BJ (cell line): Measurements from ENCODE around the gene ZC3H13. TPM values are rescaled to one million over a fixed set of nuclear protein-coding genes. Genes with fewer than 3 reads are reported as not detected.
A peak's percentile ranks its signal among the peaks of the same experiment; 100 is the strongest.
"Not testable (repeated sequence)": the region's sequence is repeated elsewhere in the genome, so short reads cannot be mapped to it uniquely, and the experiment has no call there.

Source experiments
- CTCF ChIA-PET: fragments of 350-600 bp; formaldehyde crosslinking; extraction: SDS; loops from one replicate; lab custom pipeline; 2021; ENCODE audit warnings: antibody characterized with exemption, inconsistent platforms; lab: Yijun Ruan, JAX
- POLR2A ChIA-PET: fragments of 300-600 bp; sonication (Branson Sonifier 250); formaldehyde crosslinking; extraction: SDS; loops from one replicate; lab custom pipeline; 2021; ENCODE audit warnings: antibody characterized with exemption; lab: Charles Lee
- DNase-seq: peaks from one replicate; pipeline ENCODE4 v3.0.0-alpha.2; 2011; ENCODE audit warnings: low read depth
- H3K27me3 ChIP-seq: 2 replicates; pipeline ENCODE4 v1.6.0; 2011; ENCODE audit warnings: low read length; ENCODE audit not compliant: control insufficient read depth, insufficient read depth
- H3K36me3 ChIP-seq: 2 replicates; pipeline ENCODE4 v1.5.1; 2011; ENCODE audit warnings: low read length; ENCODE audit not compliant: control insufficient read depth, insufficient read depth
- H3K4me3 ChIP-seq: 2 replicates; pipeline ENCODE4 v1.5.1; 2011; ENCODE audit warnings: low read depth, mild to moderate bottlenecking, control low read depth, low read length
- polyA plus RNA-seq: library from polyadenylated mRNA; depleted of rRNA; stranded (reverse); fragments of >200 nt; gene quantifications from 2 replicates; pipeline ENCODE4 v1.2.3, GENCODE V29; 2011
- TF ChIP-seq, protein P1 (sequence below): IDR thresholded peaks from 2 replicates; pipeline ENCODE4 v1.5.1; 2011; ENCODE audit warnings: low read depth, mild to moderate bottlenecking, control low read depth, inconsistent platforms, low read length, moderate library complexity; ENCODE audit not compliant: insufficient read depth

ZC3H13 gene
- polyA plus RNA-seq, 1 experiment = 1.9 TPM

DNA sequence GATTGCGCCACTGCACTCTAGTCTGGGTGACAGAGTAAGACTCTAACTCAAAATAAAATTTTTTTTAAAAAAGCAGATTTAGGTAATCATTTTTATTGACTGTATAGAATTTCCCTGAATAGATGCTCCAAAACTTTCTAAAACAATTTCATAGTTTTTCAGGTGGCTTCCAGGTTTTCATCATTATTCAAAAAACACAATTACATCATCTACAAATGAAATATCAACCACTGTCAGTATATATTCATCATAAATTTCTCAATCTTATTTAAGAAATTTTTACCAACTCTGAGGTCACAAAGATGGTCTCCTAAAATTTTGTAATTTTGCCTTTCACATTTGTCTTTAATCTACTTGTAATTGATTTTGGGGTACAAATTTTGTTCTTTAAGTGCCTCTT, 48.1 kb downstream of the ZC3H13 start:
- POLR2A ChIA-PET = no interaction called here
- CTCF ChIA-PET = no interaction called here
- DNase-seq = no peak

DNA sequence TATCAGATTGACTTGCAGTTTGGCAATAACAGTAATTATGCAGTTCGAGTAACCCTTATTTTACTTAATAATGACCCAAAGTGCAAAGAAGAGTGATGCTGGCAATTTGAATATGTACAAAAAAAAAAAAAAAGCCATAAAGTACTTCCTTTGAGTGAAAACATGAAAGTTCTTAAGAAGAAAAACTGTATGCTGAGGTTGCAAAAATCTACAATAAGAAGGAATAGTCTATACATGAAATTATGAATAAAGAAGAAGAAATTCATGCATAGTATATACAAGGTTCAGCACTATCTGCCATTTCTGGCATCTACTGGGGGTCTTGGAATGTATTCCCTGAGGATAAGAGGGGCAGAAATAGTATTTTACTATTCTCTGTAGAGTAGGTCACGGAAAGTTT, 55.9 kb downstream of the ZC3H13 start:
- no peaks in the 10 kb centered on the region for H3K27me3 ChIP-seq
- no peak overlapping the region for H3K4me3 ChIP-seq
- H3K36me3 ChIP-seq = peaks cover 7% of the 10 kb centered on the region
- ChIA-PET POLR2A (no interaction called here), CTCF (no interaction called here)
- DNase-seq = no peak
- TF ChIP-seq, protein P1, sequence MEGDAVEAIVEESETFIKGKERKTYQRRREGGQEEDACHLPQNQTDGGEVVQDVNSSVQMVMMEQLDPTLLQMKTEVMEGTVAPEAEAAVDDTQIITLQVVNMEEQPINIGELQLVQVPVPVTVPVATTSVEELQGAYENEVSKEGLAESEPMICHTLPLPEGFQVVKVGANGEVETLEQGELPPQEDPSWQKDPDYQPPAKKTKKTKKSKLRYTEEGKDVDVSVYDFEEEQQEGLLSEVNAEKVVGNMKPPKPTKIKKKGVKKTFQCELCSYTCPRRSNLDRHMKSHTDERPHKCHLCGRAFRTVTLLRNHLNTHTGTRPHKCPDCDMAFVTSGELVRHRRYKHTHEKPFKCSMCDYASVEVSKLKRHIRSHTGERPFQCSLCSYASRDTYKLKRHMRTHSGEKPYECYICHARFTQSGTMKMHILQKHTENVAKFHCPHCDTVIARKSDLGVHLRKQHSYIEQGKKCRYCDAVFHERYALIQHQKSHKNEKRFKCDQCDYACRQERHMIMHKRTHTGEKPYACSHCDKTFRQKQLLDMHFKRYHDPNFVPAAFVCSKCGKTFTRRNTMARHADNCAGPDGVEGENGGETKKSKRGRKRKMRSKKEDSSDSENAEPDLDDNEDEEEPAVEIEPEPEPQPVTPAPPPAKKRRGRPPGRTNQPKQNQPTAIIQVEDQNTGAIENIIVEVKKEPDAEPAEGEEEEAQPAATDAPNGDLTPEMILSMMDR = no peak

More for the DNA sequence above, 48.1 kb downstream of the ZC3H13 start:
- Histone ChIP-seq H3K27me3 (no peaks in the 10 kb centered on the region), H3K4me3 (no peak overlapping the region), H3K36me3 (peaks cover 8% of the 10 kb centered on the region)
- TF ChIP-seq, protein P1 = no peak

DNA sequence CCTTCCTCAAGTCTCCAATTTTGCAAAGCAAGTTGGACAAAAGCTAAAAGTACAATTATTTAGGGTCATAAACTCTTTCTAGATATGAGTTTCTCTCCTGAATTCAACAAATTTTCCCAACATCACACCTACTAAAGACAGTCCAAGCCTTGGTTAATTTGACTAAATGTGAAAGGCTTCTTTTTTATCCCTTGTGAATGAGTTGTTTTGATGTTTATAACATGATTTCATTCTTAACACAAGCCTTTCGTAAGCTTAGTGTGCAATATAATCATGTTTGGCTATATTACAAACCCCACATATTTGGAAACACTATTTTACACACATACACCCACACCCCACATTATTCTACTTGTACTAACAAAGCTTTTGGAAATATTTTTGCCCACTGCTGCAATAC, 57.3 kb downstream of the ZC3H13 start:
- DNase-seq = no peak
- TF ChIP-seq, protein P1 = no peak
- Histone ChIP-seq H3K36me3 (peaks cover 5% of the 10 kb centered on the region), H3K4me3 (no peak overlapping the region), H3K27me3 (no peaks in the 10 kb centered on the region)
- POLR2A ChIA-PET = no interaction called here
- CTCF ChIA-PET = no interaction called here

DNA sequence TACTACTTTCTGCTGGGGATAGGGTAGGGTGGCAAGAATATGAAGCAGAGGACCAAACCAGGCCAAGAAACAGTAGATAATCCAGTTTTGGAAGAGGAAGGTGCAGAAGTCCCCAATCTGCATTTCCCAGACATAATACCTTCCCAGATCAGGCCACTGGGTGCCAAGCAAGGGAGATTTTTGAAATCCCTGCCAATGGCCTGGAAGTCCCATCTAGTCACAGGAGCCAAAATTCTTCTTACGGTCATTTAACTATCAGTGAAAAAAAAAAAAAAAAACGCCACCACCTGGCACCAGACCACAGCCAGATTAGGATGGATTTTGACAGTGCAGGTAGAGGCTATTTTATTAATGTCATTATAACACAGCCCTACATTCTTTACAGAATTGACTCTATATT, 57.8 kb downstream of the ZC3H13 start:
- CTCF ChIA-PET = no interaction called here

GRCh38 chr13:45989607-45990006, 62.9 kb downstream of the ZC3H13 start:
- peaks cover 4% of the 10 kb centered on the region for H3K36me3 ChIP-seq
- DNase-seq = peak; percentile 33
- CTCF ChIA-PET = no interaction called here
- POLR2A ChIA-PET = no interaction called here
- TF ChIP-seq, protein P1 = no peak
- no peak overlapping the region for H3K4me3 ChIP-seq
- no peaks in the 10 kb centered on the region for H3K27me3 ChIP-seq

More for the DNA sequence above, 57.8 kb downstream of the ZC3H13 start:
- Histone ChIP-seq H3K36me3 (peaks cover 2% of the 10 kb centered on the region; the same call in 1 of the 2 replicates), H3K4me3 (no peak overlapping the region), H3K27me3 (no peaks in the 10 kb centered on the region)
- DNase-seq = no peak
- POLR2A ChIA-PET = no interaction called here
- TF ChIP-seq, protein P1 = no peak

DNA sequence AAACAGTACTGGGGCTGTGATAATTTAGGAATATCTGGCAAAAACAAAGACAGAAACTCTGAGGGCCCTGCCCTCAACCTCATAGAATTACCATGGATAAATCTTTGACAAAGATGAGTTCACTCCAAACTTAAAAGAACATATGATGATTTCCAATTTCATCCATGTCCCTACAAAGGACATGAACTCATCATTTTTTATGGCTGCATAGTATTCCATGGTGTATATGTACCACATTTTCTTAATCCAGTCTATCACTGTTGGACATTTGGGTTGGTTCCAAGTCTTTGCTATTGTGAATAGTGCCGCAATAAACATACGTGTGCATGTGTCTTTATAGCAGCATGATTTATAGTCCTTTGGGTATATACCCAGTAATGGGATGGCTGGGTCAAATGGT, 71.4 kb downstream of the ZC3H13 start:
- DNase-seq, POLR2A ChIA-PET, H3K27me3 ChIP-seq, CTCF ChIA-PET, H3K4me3 ChIP-seq, H3K36me3 ChIP-seq: not testable (repeated sequence)
